Measurements from ENCODE around the gene INHA. TPM values are rescaled to one million over a fixed set of nuclear protein-coding genes. Genes with fewer than 3 reads are reported as not detected.
A peak's percentile ranks its signal among the peaks of the same experiment; 100 is the strongest.

INHA gene
- total RNA-seq, 1 experiment from 2014 or later: not detected

DNA sequence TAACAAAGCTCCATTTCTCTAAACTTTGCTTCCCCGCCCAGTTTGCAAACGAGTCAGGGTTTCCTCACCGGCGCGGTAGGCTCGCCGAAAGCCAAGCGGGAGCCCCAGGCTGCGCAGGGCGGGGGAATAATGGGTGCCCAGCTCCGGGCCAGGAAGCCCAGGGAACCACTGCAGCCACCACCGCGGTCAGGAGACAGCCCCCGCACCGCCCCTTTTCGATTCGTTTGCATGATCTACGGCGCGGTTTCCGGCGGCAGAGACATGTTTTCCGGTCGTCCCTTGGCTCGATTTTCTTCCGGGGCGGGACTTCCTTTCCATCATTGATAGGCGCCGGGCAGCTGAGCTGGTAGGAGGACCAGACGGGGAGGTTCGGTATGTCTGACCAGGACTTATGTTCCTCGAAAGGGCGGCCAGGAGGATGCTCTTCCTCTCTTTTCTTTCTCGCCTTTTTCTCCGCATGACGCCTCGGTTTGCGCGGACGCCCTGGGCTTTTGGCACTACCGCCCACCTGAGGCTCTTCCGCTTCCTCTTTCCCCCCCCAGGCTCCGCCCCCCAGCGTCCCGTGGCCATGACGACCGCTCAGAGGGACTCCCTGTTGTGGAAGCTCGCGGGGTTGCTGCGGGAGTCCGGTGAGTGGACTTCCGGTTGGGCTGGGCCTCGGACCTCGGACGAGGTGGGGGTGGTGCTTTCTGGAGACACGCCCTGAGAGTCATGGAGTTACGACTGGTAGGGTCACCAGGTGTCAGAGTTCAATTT, 25.6 kb downstream of the INHA start, which contains the start of gene STK11IP:
STK11IP (plus strand) TSS at position 306 of the 756 bp plus-strand sequence; CDS start at position 569, 263 bp downstream.
- 0 out of 4 replicates have a peak, but pooled peaks cover 0 to 7% of the 10 kb centered on the region in 2 experiments for H3K36me3 ChIP-seq (ENCODE audit: control insufficient read depth in 1 of 2, insufficient read depth in 2 of 2, low read length in 2 of 2)
- no peaks in the 10 kb centered on the region for H3K27me3 ChIP-seq (ENCODE audit: insufficient read depth, low read length)
- peak within 1 kb of the TSS; percentile 86 for H3K27ac ChIP-seq (ENCODE audit: low read depth, low read length)
- peaks cover 9% of the 10 kb centered on the region; the same call in 1 of the 2 replicates for H3K79me2 ChIP-seq (ENCODE audit: insufficient read depth, low read length)
- no TSS peak for BruUV-seq (replicated peaks)
- H3K4me1 ChIP-seq (ENCODE audit: control insufficient read depth in 1 of 2, insufficient read depth in 2 of 2, low read length in 2 of 2): peaks cover 8 to 28% of the 10 kb centered on the region in 2 experiments; a peak in 3 of 4 replicates
- H3K4me2 ChIP-seq (ENCODE audit: low read length): peak within 1 kb of the TSS; percentile 93
- peak within 1 kb of the TSS; percentile 94 for H3K9ac ChIP-seq (ENCODE audit: low read length)
- peak within 1 kb of the TSS; percentile 79 for H2AFZ ChIP-seq (ENCODE audit: low read depth, low read length, poor library complexity, severe bottlenecking)
- H3K9me2 ChIP-seq (ENCODE audit: insufficient read depth): no peaks in the 10 kb centered on the region
- DNase-seq (ENCODE audit: low read depth, low spot score): peak; percentile 95
- ChIA-PET RAD21 (ENCODE audit: low non-redundant PET in 1 of 2, low total read pairs in 2 of 2, uncharacterized antibody in 2 of 2, unreplicated experiment in 2 of 2) (interaction anchor here (1.1 to 1.3 kb wide), 2 partner anchors 45 to 56 kb away, joined by 3 read pairs; no protein-coding TSS in a partner anchor), POLR2A (interaction anchor here (0.6 to 2.0 kb wide), 2 partner anchors 76 to 88 kb away, joined by 5 to 6 read pairs; no protein-coding TSS in a partner anchor), CTCF (interaction anchor here (0.8 to 1.0 kb wide), 3 partner anchors 38 to 102 kb away, joined by 3 to 4 read pairs (median 3); no protein-coding TSS in a partner anchor)
- TF ChIP-seq YY1 (IDR thresholded peaks at IDR 0.05; ENCODE audit: extremely low read depth, insufficient replicate concordance, low read depth, low read length) (peak; percentile 83), POLR2AphosphoS5 (IDR thresholded peaks at IDR 0.05; ENCODE audit: low read depth, low read length) (peak; percentile 97), EZH2phosphoT487 (IDR thresholded peaks at IDR 0.05; ENCODE audit: borderline replicate concordance) (no peak), SIN3A (IDR thresholded peaks at IDR 0.05; ENCODE audit: low read depth) (peak; percentile 72; the same call in 1 of the 2 replicates), EGR1 (IDR thresholded peaks at IDR 0.05; ENCODE audit: low read depth) (peak; percentile 83), ELF1 (IDR thresholded peaks at IDR 0.05; ENCODE audit: borderline replicate concordance, low read depth) (peak; percentile 96), ZNF274 (IDR thresholded peaks at IDR 0.05; ENCODE audit: low read depth, low read length) (no peak), SP1 (IDR thresholded peaks at IDR 0.05; ENCODE audit: low read depth) (peak; percentile 78; the same call in 1 of the 2 replicates), TCF7L2 (IDR thresholded peaks at IDR 0.05; ENCODE audit: borderline replicate concordance, extremely low read depth, insufficient read depth, insufficient read length) (peak; percentile 13), POLR2A (IDR thresholded peaks at IDR 0.05; ENCODE audit: borderline replicate concordance, extremely low read depth, insufficient read depth, insufficient read length) (peak; percentile 76), SRF (IDR thresholded peaks at IDR 0.05; ENCODE audit: low read depth) (peak; percentile 85)
- TF ChIP-seq, protein P1, sequence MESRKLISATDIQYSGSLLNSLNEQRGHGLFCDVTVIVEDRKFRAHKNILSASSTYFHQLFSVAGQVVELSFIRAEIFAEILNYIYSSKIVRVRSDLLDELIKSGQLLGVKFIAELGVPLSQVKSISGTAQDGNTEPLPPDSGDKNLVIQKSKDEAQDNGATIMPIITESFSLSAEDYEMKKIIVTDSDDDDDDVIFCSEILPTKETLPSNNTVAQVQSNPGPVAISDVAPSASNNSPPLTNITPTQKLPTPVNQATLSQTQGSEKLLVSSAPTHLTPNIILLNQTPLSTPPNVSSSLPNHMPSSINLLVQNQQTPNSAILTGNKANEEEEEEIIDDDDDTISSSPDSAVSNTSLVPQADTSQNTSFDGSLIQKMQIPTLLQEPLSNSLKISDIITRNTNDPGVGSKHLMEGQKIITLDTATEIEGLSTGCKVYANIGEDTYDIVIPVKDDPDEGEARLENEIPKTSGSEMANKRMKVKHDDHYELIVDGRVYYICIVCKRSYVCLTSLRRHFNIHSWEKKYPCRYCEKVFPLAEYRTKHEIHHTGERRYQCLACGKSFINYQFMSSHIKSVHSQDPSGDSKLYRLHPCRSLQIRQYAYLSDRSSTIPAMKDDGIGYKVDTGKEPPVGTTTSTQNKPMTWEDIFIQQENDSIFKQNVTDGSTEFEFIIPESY (IDR thresholded peaks at IDR 0.05; ENCODE audit: extremely low read depth, insufficient replicate concordance, low read length): peak; percentile 88
- TF ChIP-seq, protein P2, sequence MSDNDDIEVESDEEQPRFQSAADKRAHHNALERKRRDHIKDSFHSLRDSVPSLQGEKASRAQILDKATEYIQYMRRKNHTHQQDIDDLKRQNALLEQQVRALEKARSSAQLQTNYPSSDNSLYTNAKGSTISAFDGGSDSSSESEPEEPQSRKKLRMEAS (IDR thresholded peaks at IDR 0.05): peak; percentile 87
- TF ChIP-seq, protein P3, sequence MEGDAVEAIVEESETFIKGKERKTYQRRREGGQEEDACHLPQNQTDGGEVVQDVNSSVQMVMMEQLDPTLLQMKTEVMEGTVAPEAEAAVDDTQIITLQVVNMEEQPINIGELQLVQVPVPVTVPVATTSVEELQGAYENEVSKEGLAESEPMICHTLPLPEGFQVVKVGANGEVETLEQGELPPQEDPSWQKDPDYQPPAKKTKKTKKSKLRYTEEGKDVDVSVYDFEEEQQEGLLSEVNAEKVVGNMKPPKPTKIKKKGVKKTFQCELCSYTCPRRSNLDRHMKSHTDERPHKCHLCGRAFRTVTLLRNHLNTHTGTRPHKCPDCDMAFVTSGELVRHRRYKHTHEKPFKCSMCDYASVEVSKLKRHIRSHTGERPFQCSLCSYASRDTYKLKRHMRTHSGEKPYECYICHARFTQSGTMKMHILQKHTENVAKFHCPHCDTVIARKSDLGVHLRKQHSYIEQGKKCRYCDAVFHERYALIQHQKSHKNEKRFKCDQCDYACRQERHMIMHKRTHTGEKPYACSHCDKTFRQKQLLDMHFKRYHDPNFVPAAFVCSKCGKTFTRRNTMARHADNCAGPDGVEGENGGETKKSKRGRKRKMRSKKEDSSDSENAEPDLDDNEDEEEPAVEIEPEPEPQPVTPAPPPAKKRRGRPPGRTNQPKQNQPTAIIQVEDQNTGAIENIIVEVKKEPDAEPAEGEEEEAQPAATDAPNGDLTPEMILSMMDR (IDR thresholded peaks at IDR 0.05 in 2 of 3, conservative IDR thresholded peaks at IDR 0.05 in 1 of 3; ENCODE audit: borderline replicate concordance in 1 of 3, insufficient read depth in 1 of 3, low read depth in 2 of 3, low read length in 2 of 3): no peak
- peak; percentile 95 for ATAC-seq
- H3K4me3 ChIP-seq (replicated peaks in 1 of 2; ENCODE audit: low read depth in 1 of 2, low read length in 2 of 2): peak within 1 kb of the TSS; percentile 94 to 95
- H4K20me1 ChIP-seq (ENCODE audit: insufficient read depth): no peaks in the 10 kb centered on the region
- no peaks in the 10 kb centered on the region for H3K9me3 ChIP-seq (ENCODE audit: control insufficient read depth in 1 of 2, insufficient read depth in 1 of 2, low read depth in 1 of 2, low read length in 2 of 2)
- intact Hi-C loops (cut with micrococcal nuclease): loop anchor here (2.0 kb wide), 2 partner anchors 55 to 91 kb away; partner anchors contain the start of gene CHPF

All from HCT116 (cell line).